HEK293 (cell line): Measurements from ENCODE around the gene PPP2R3A.

ENCODE experiments used
- CTCF ChIA-PET: fragments of 350-600 bp; formaldehyde crosslinking; extraction: SDS; loops from one replicate; lab custom pipeline; 2021; ENCODE audit warnings: antibody characterized with exemption; lab: Yijun Ruan, JAX
- POLR2A ChIA-PET: fragments of 300-600 bp; formaldehyde crosslinking; extraction: SDS; loops from one replicate; lab custom pipeline; 2020; ENCODE audit warnings: antibody characterized with exemption, inconsistent platforms; lab: Yijun Ruan, JAX
- H3K27ac ChIP-seq: fragments of 200-500 bp; sonication (Bioruptor generic); 2 replicates; pipeline ENCODE4 v1.5.1; 2014; ENCODE audit warnings: low read depth, low read length, control low read depth, inconsistent platforms; ENCODE audit errors: extremely low read depth
- H3K36me3 ChIP-seq, 2 experiments: fragments of 200-500 bp in 1 of 2; sonication (Bioruptor generic) in 1 of 2; 1 replicate in 1 of 2; 2 replicates in 1 of 2; pipeline ENCODE4 v1.5.1; 2014 to 2017; ENCODE audit warnings: inconsistent platforms in 2 of 2, low read length in 2 of 2; ENCODE audit not compliant: control insufficient read depth in 2 of 2, insufficient read depth in 1 of 2
- H3K4me1 ChIP-seq: fragments of 200-500 bp; sonication (Bioruptor generic); 2 replicates; pipeline ENCODE4 v1.5.1; 2014; ENCODE audit warnings: mild to moderate bottlenecking, low read length, inconsistent platforms; ENCODE audit not compliant: control insufficient read depth, insufficient read depth
- H3K4me3 ChIP-seq: 2 replicates; pipeline ENCODE4 v1.5.1; 2011; ENCODE audit warnings: low read depth, mild to moderate bottlenecking, control low read depth, low read length, moderate library complexity
- H3K9me3 ChIP-seq: fragments of 200-500 bp; sonication (Bioruptor generic); 2 replicates; pipeline ENCODE4 v1.5.1; 2014; ENCODE audit warnings: low read depth, low read length, inconsistent platforms; ENCODE audit not compliant: control insufficient read depth, insufficient read depth
- GLI2 ChIP-seq: fragments of 450-650 bp; formaldehyde crosslinking; IDR thresholded peaks from 2 replicates; pipeline ENCODE4; 2017; ENCODE audit warnings: missing biosample characterization, missing genetic modification characterization, low read depth, borderline replicate concordance
- HOXD13 ChIP-seq: sonication (generic); formaldehyde crosslinking; IDR thresholded peaks from 2 replicates; pipeline ENCODE4 v1.8.0; 2022; ENCODE audit warnings: missing genetic modification reagents, borderline replicate concordance
- IKZF3 ChIP-seq: fragments of 450-650 bp; IDR thresholded peaks from 2 replicates; pipeline ENCODE4 v1.5.0; 2018; ENCODE audit warnings: missing biosample characterization, mild to moderate bottlenecking, missing genetic modification characterization, moderate library complexity
- MZF1 ChIP-seq: fragments of 450-650 bp; formaldehyde crosslinking; IDR thresholded peaks from 2 replicates; pipeline ENCODE4 v1.5.1; 2017; ENCODE audit warnings: missing biosample characterization, missing genetic modification characterization, borderline replicate concordance
- SCRT2 ChIP-seq: fragments of 450-650 bp; formaldehyde crosslinking; IDR thresholded peaks from 2 replicates; pipeline ENCODE4 v1.5.1; 2016; ENCODE audit warnings: missing biosample characterization, missing genetic modification characterization
- ZFHX2 ChIP-seq: fragments of 450-650 bp; formaldehyde crosslinking; conservative IDR thresholded peaks from 2 replicates; pipeline ENCODE4 v1.5.1; 2016; ENCODE audit warnings: missing biosample characterization, missing genetic modification characterization
- ZNF19 ChIP-seq: fragments of 450-650 bp; formaldehyde crosslinking; IDR thresholded peaks from 2 replicates; pipeline ENCODE4; 2016; ENCODE audit warnings: missing biosample characterization, missing genetic modification characterization, low read depth
- ZNF549 ChIP-seq: fragments of 450-650 bp; IDR thresholded peaks from 2 replicates; pipeline ENCODE4 v1.5.1; 2018; ENCODE audit warnings: missing biosample characterization, missing genetic modification characterization, mild to moderate bottlenecking, inconsistent platforms, moderate library complexity
- ZNF561 ChIP-seq: fragments of 450-650 bp; IDR thresholded peaks from 2 replicates; pipeline ENCODE4 v1.5.1; 2018; ENCODE audit warnings: missing biosample characterization, missing genetic modification characterization, borderline replicate concordance
- ZNF610 ChIP-seq: fragments of 450-650 bp; formaldehyde crosslinking; IDR thresholded peaks from 2 replicates; pipeline ENCODE4 v1.5.1; 2016; ENCODE audit warnings: missing biosample characterization, missing genetic modification characterization, borderline replicate concordance
- ZNF664 ChIP-seq: fragments of 450-650 bp; formaldehyde crosslinking; IDR thresholded peaks from 2 replicates; pipeline ENCODE4 v1.5.1; 2016; ENCODE audit warnings: missing biosample characterization, missing genetic modification characterization
- ZNF777 ChIP-seq: fragments of 450-650 bp; formaldehyde crosslinking; IDR thresholded peaks from 2 replicates; pipeline ENCODE4 v1.5.1; 2017; ENCODE audit warnings: missing biosample characterization, missing genetic modification characterization, borderline replicate concordance
- ZNF837 ChIP-seq: fragments of 450-650 bp; formaldehyde crosslinking; IDR thresholded peaks from 2 replicates; pipeline ENCODE4 v1.5.1; 2016; ENCODE audit warnings: missing biosample characterization, missing genetic modification characterization
- TF ChIP-seq, protein P1 (sequence below): fragments of 450-650 bp; IDR thresholded peaks from 2 replicates; pipeline ENCODE4 v1.5.1; 2018; ENCODE audit warnings: missing biosample characterization, missing genetic modification characterization
- TF ChIP-seq, protein P2 (sequence below): sonication (generic); formaldehyde crosslinking; IDR thresholded peaks from 2 replicates; pipeline ENCODE4 v1.8.1; 2022; ENCODE audit warnings: mild to moderate bottlenecking, moderate library complexity, missing genetic modification reagents
- TF ChIP-seq, protein P3 (sequence below): fragments of 450-650 bp; IDR thresholded peaks from 2 replicates; pipeline ENCODE4 v1.5.1; 2018; ENCODE audit warnings: missing biosample characterization, mild to moderate bottlenecking, missing genetic modification characterization
- TF ChIP-seq, protein P4 (sequence below): fragments of 450-650 bp; formaldehyde crosslinking; IDR thresholded peaks from 2 replicates; pipeline ENCODE4 v1.5.1; 2016; ENCODE audit warnings: missing biosample characterization, missing genetic modification characterization

Gene PPP2R3A

DNA sequence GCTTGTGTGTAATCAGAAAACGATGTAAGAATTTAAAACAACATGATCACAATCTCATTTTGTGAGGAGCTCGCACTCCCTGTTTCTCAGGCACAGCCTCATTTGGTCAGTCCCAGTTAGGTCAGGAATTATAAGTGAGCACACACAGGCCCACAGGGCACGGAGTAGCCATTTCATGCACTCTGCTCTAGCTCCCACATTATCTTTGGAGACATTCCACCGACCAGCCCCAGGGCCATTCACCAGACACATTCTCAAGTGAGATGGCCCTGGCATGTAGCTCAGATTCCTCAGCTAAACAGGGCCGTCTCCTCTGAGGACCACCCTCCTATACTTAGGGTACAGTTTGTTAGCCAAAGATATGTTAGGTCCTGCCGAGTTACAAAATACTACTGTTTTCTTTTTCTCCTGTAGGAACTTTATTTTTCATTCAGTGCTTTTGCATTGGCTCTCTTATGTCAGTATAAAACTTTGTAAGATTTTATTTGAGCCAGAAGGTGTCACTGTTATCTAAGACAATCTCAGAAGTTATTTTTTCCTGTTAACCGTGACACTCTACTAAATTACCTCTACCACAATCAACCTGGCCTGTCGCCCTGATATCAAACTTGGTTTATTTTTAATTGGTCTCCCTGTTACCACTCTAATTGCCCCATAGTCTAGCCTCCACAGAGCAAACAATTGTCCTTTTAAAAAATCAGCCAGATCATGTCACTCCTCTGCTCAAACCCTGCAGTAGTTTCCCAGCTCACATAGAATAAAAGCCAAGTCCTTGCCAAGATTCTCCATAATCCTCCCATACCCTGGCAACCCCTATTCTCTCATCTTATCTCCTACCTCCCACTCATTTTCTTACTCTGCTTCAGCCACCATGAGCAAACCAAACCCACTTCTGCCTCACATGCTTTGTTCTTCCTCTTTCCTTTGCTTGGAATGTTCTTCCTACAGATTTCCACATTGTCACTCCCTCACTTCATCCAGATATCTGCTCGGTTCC lies 105.7 kb downstream of the PPP2R3A start (continued):
- TF ChIP-seq, protein P1, sequence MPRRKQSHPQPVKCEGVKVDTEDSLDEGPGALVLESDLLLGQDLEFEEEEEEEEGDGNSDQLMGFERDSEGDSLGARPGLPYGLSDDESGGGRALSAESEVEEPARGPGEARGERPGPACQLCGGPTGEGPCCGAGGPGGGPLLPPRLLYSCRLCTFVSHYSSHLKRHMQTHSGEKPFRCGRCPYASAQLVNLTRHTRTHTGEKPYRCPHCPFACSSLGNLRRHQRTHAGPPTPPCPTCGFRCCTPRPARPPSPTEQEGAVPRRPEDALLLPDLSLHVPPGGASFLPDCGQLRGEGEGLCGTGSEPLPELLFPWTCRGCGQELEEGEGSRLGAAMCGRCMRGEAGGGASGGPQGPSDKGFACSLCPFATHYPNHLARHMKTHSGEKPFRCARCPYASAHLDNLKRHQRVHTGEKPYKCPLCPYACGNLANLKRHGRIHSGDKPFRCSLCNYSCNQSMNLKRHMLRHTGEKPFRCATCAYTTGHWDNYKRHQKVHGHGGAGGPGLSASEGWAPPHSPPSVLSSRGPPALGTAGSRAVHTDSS (tag by site-specific recombination), result no peak
- TF ChIP-seq ZNF664, result no peak
- TF ChIP-seq ZNF549 (tag by site-specific recombination), result no peak
- TF ChIP-seq ZNF610 (tag by site-specific recombination), result no peak
- TF ChIP-seq SCRT2 (tag by site-specific recombination), result no peak
- TF ChIP-seq, protein P2, sequence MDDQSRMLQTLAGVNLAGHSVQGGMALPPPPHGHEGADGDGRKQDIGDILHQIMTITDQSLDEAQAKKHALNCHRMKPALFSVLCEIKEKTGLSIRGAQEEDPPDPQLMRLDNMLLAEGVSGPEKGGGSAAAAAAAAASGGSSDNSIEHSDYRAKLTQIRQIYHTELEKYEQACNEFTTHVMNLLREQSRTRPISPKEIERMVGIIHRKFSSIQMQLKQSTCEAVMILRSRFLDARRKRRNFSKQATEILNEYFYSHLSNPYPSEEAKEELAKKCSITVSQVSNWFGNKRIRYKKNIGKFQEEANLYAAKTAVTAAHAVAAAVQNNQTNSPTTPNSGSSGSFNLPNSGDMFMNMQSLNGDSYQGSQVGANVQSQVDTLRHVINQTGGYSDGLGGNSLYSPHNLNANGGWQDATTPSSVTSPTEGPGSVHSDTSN (CRISPR knock-in tag), result no peak
- TF ChIP-seq ZFHX2 (tag by site-specific recombination), result peak; percentile 91
- no peak for TF ChIP-seq GLI2 (tag by site-specific recombination)
- no peak for TF ChIP-seq ZNF777 (tag by site-specific recombination)
- TF ChIP-seq ZNF837 (tag by site-specific recombination), result no peak
- no peak for TF ChIP-seq ZNF561 (tag by site-specific recombination)
- TF ChIP-seq ZNF19 (tag by site-specific recombination), result no peak
- TF ChIP-seq, protein P3, sequence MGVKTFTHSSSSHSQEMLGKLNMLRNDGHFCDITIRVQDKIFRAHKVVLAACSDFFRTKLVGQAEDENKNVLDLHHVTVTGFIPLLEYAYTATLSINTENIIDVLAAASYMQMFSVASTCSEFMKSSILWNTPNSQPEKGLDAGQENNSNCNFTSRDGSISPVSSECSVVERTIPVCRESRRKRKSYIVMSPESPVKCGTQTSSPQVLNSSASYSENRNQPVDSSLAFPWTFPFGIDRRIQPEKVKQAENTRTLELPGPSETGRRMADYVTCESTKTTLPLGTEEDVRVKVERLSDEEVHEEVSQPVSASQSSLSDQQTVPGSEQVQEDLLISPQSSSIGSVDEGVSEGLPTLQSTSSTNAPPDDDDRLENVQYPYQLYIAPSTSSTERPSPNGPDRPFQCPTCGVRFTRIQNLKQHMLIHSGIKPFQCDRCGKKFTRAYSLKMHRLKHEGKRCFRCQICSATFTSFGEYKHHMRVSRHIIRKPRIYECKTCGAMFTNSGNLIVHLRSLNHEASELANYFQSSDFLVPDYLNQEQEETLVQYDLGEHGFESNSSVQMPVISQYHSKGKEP (tag by site-specific recombination), result no peak

DNA sequence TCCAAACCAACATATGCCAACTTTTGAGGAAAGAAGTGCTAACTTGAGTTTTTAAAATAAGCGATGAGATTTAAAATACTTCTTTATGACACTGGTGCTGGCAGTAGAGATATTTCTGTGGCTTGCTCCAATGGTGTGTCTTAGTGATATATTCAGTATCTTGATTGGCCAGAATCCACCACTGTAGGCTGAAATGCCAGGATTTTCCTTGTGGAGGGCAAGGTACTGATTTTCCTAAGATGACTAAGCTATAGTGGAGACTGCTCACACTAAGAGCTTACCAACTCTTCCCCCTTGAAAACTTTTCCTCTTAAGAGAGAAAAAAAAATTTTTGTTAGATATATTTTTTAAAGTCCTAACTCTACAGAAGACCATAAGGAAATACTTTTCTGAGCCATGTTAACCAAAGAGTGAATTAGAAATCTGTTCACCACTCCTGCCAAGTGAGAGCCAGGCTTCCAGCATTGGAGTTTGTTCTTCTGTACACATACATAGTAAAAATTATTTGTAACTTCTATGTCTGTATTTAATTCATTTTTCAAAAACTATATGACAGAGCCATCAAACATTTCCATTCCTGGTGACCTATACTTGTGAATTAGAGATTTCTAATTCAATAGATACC lies 109.1 kb downstream of the PPP2R3A start:
- Histone ChIP-seq H3K27ac (no peak overlapping the region), H3K9me3 (no peaks in the 10 kb centered on the region), H3K36me3 (no peaks in the 10 kb centered on the region), H3K4me1 (0 out of 2 replicates have a peak, but pooled peaks cover 5% of the 10 kb centered on the region), H3K4me3 (no peak overlapping the region)
- ChIA-PET POLR2A (no interaction called here), CTCF (interaction anchor here (0.6 to 3.9 kb wide), 8 partner anchors 137 to 1192 kb away, joined by 3 to 19 read pairs (median 4); no protein-coding TSS in a partner anchor)
- TF ChIP-seq IKZF3 (tag by site-specific recombination) (no peak), MZF1 (tag by site-specific recombination) (no peak), HOXD13 (CRISPR knock-in tag) (no peak)
- TF ChIP-seq, protein P4, sequence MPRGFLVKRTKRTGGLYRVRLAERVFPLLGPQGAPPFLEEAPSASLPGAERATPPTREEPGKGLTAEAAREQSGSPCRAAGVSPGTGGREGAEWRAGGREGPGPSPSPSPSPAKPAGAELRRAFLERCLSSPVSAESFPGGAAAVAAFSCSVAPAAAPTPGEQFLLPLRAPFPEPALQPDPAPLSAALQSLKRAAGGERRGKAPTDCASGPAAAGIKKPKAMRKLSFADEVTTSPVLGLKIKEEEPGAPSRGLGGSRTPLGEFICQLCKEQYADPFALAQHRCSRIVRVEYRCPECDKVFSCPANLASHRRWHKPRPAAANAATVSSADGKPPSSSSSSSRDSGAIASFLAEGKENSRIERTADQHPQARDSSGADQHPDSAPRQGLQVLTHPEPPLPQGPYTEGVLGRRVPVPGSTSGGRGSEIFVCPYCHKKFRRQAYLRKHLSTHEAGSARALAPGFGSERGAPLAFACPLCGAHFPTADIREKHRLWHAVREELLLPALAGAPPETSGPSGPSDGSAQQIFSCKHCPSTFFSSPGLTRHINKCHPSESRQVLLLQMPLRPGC (tag by site-specific recombination), result no peak
